HG03342 (cell line): ENCODE data around the gene HOXD12.

Source experiments
- ATAC-seq: cut with Tn5 transposase; IDR thresholded peaks from one replicate; pipeline ENCODE4 v1.9.1; 2021; ENCODE audit warnings: mild to moderate bottlenecking, moderate library complexity; ENCODE audit not compliant: unreplicated experiment

HOXD12 gene, protein sequence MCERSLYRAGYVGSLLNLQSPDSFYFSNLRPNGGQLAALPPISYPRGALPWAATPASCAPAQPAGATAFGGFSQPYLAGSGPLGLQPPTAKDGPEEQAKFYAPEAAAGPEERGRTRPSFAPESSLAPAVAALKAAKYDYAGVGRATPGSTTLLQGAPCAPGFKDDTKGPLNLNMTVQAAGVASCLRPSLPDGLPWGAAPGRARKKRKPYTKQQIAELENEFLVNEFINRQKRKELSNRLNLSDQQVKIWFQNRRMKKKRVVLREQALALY

DNA sequence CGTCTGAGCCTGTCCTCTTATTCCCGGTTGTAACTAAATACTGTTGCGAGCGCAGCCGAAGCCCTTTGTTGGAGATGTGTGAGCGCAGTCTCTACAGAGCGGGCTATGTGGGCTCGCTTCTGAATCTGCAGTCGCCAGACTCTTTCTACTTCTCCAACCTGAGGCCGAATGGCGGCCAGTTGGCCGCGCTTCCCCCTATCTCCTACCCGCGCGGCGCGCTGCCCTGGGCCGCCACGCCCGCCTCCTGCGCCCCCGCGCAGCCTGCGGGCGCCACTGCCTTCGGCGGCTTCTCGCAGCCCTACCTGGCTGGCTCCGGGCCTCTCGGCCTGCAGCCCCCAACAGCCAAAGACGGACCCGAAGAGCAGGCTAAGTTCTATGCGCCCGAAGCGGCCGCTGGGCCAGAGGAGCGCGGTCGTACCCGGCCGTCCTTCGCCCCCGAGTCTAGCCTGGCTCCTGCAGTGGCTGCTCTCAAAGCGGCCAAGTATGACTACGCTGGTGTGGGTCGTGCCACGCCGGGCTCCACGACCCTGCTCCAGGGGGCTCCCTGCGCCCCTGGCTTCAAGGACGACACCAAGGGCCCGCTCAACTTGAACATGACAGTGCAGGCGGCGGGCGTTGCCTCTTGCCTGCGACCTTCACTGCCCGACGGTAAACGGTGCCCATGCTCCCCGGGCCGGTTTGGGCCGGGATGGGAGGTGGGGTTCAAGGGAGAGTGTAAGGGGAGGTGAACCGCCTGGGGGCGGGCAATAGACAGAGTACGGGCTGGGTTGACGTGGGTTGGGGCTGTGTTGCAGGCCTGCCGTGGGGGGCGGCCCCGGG is at the start of gene HOXD12:
Gene HOXD12 (plus strand): TSS at position 68 of the 819 bp plus-strand sequence. CDS start 7 bp downstream, at position 75.
- ATAC-seq = no peak

DNA sequence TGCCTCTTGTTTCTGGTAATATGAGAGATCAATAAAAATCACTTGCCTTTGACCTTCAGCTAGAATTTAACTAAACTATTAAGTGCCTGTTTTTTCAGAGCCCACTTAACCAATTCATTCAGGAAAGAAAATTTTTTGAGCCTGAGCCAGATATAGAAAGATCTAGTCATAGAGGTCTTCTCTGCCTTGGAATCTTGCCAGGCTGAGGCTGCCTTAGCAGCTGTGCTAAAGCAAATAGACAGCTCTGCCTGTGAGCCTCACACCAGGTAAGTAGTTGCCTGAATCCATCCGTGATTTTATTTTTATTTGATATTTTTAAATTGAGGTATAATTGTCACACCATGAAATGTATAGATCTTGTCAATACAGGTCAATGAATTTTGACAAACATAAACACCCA is 43.2 kb upstream of the HOXD12 start:
- ATAC-seq = no peak

DNA sequence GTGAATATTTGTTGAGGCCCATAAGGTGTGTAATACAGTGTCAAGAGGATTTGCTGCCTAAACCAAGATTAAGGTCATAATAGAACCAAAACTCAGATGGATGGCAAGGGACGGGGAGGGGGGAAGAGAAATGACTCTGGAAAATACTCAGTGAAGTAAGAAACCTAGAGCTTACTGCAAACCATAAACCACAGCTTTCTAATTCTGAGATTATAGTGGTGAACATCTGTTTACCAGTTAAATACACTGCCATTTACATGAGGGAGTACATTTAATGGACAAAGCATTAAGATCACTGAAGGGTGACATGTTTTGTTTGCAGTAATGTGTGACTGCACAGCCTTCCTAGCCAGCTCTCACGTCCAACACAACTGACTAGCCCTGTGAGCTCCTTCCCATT is 35.6 kb upstream of the HOXD12 start:
- no peak for ATAC-seq

DNA sequence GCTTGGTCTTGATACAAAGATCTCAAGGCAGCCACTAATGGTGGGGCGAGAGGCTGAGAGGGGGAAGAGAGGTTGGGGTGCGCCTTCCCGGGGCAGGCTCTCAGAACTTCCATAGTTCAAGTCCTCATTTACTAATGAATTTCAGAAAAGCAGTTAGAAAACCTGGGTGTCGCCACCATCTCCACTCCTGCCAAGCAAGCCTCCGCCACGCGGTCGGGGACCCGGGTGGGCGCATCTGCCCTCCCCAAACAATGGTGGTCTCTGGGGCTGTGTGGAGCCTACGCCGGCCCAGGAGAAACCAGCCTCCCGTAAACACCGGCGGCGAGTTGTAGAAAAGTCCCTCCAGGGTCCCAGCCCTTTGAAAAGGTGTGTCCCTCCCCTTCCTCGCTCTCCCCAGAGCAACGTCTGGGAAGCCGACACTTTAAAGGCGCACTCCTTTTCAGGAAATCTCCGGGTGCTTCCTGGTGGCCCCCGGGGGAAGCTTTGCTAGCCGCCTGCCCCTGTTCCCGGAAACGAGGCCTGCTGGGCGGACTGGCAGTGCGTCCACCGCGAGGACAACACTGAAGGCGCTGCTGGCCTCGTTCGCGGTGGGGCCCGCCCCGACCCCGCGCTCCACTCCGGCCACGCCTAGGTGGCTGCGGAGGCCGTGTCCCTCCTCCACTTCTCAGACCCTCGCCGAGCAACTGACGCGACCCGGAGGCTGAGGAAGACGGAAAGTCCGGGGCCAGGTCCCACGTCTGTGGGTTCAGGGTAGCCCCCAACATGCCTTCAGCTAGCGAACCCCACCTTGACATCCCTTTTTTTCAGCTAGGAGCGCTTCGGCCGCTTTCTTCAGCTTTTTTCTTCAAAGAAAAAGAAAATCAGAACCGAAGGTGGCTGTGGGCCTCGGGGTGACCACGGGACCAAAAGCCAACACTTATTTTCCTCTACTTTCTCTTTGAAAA is 32.7 kb upstream of the HOXD12 start:
- no peak for ATAC-seq

DNA sequence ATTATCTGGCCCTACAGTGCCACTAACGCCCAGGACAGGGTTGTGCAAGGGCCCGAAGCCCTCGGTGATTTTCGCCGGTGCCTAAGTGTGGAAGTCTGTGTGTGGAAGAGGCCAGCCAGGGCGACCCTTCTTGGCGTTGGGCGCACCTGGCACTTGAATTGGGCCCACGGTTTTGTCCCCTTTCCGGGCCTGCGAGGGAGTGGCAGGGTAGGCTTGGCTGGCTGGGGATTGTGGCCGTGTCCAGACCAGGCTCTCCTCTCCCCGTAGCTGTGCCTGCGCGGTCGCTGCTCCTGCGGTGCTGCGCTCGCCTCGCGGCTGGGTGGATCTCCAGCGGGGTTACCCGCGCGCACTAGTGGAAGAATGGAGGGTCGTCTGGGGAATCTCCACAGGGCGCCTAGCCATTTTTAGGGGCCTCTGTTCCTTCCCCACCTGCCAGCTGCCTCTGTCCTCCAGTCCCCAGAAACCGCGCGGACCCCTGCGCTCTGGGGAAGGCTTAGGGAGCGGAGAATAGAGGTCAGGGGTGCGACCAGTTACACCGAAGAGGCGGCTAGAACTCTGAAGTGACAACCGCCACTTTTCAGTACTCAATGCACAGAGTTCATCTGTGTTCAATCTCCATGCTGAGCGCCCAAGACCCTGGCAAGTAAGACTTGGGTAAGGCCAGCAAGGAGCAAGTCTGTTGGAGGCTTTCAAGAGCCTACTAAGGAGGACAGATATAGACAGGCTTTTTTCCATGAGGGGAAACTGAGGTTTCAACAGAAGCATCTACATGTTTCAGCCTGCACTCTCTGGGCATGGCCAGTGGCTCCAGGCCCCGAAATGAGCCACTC is 31.8 kb upstream of the HOXD12 start:
- no peak for ATAC-seq

DNA sequence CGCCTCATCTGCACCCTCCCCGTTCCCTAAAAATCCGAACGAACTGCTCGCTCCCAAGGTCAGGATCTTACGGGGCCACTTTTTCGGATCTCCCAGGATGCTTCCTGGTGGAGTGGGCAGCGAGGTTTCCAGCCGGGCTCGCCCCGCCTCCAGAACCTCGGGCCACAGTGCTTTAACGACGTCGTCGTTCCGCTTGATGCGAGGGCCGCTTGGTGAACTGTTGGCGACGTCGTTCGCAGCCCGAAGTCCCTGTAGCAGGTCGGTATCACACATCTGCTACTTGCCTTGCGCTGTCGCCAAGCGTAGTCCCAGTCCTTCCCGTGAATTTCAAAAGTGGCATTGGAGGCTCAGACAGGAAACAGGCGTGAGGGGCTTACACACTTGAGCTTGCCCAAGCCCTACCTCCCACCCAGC is 31.2 kb upstream of the HOXD12 start:
- ATAC-seq = no peak

DNA sequence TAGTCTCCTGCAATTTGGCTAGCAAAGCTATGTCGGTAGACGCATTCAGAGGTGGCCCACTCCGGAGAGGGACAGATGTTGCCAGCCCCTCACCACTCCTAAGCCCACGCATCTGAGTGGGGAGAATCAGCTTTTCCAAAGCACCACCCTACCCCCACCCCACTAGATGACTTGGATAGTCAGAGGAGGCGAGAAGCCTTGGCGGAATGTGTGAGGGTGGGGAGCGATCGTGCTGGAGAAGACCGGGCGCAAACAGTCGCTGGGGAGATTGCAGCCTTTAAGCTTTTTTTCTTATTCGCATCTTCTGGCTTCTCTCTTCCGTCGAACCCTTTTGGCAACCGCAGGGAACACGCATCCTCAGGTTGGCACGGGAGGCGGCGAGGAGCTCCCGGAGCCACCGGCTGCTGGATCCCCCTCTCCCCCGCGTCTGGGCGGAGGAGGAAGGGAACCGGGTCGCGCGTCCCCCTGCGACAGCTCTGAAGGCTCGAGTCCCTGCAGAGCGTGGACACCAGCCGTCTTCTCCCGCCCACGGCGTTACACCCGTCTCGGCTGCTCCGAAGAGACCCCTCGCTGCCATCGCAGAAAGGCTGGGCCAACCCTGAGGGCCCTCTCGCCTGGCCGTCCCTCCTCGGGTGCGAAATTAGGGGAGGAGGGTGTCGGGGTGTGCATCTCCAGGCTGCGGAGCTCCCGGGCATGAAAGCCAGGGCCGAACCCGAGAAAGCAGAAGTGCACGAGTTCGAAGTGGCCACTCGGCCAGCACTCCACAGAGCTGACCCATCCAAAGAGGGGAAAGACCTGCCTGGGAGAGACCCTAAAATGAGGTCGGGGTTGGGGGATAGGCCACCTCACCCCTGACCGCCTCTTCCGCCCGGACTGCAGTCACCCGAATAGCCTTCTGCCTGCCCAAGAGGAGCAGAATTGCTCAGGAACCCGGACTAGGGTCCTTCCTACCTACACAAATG is 28.0 kb upstream of the HOXD12 start:
- ATAC-seq = no peak

DNA sequence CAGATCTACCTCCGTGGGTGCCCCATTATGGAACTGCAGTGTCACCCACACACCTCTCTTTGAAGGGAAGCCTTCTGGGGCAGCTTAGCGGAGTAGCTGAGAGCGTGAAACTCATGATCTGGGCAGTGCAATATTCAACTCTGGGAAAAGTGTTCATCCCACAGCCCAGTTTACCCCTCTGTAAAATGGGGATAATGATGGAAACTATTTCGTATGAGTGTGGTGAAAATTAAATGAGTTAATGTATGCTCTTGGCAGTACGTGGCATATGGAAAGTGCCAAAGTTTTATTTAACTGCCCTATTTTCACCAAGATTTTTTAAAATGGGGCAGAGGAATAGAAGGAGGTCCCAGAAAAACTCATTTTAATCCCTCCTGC is 27.3 kb upstream of the HOXD12 start:
- no peak for ATAC-seq

DNA sequence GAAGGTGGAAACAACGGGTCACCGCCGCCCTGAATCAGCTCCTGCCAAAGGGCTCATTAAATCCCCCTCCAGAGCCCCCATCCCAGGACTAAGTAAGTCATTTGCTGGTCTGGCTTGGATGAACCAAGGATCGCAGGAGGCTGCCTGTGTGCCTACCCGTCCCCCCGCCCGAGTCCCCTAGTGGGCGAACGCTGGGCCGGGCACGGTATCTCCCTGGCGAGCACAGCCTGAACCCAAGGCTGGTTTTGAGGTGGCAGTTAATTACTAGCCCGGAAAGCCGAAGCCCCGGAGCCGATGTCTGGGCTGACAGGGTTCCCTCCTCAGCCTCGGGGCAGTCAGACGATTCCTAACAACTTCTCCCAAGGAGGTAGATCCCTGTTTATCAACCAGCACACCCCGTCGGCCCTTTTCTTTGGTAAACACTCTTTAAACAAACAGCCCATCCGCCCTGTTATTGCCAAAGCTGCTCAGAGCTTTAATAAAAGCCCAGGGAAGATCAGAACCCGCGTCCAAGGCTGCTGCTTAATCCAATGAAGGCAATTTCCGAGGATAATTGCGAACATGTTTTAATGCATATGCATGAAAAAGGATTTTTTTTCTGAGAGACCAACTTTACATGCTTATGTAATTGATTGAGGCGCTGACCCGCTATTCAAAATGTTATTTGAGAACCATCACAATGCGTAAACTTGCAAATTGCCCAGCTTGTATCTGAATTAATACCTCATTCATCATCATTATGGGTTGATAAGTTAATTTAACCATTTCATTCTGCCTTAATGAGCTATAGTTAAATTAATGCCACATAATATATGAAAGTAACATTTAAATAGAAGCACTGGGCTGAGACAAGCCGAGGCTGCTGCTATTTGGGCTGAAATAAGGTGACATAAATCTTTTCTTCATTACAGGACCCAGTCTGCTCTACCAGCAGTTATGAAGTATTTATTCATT is 26.4 kb upstream of the HOXD12 start:
- no peak for ATAC-seq

DNA sequence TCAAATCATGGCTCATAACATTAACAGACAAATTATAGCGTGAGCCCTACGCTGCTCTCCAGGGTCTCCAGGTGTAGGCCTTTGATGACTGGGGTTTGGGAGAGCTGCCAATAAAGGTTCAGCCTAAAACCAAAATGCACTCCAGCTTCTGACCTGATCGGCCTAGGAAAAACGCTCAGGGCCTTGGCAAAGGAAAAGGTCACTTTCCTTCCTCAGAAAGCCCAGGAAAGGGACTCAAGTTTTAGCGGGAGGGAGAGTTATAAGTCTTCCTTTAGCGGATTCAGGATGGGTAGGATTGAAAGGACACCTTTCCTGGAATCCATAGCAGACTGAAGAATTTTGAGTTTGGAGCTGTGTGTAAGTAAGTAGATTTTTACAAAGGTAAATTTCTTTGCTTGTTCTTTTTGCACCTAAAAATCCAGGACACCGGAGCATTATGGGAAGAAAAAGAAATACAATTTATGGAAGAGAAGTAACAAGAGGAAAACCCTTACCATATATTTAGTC is 24.6 kb upstream of the HOXD12 start:
- ATAC-seq = no peak

DNA sequence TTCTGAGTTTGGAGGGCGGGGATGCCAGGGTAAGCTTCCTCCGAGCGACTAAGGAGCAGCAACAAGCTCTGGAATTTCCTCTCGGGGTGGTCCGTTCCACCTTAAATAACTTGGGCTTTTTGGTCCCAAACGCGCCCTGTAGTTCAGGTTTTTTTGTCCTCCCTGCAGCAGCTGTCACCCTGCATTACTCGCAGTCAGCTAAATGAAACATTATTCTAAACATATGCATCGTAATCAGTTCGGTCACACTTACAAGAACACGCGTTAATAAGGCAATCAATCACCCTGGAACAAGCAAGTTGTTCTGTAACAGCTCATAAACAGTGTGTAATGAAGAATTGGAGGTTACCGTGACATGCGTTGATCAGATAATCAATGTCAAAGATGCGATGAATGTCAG is 24.1 kb upstream of the HOXD12 start:
- no peak for ATAC-seq

DNA sequence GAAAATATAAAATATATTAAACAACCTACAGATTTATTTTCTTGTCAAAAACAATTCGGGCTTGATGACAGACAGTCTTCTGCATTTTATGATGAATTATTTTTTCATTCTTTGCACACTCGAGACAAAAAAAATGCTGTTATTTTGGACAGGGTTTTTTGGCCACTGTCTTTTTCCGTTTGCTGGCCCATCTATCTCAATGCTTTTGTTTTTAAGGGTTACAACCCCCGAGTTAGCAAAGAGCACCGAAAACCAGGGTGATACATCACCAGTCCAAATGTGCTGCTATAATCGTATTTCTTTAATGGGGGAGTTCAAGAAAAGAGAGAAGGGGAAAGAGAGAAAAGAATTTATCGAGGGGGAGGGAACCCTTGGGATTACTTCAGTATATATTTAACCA is 23.5 kb upstream of the HOXD12 start:
- no peak for ATAC-seq

DNA sequence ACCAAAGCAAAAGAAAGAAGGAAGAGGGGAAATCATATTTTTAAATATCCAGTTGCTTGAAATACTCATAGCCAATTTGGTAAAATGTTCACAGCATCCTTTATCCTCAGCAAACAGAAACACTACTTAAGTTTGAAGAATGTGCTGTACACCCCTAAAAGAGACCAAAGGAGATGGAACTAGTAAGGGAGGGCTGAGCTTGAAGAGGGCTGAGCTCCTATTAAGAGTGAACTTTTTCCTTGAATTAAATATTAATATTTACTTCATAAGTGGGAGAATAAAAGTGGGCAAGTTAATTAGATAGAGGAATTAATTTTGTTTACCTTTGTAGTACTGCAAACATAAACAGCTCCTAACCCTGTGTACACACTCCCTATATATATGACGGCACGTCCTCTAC is 22.8 kb upstream of the HOXD12 start:
- no peak for ATAC-seq

DNA sequence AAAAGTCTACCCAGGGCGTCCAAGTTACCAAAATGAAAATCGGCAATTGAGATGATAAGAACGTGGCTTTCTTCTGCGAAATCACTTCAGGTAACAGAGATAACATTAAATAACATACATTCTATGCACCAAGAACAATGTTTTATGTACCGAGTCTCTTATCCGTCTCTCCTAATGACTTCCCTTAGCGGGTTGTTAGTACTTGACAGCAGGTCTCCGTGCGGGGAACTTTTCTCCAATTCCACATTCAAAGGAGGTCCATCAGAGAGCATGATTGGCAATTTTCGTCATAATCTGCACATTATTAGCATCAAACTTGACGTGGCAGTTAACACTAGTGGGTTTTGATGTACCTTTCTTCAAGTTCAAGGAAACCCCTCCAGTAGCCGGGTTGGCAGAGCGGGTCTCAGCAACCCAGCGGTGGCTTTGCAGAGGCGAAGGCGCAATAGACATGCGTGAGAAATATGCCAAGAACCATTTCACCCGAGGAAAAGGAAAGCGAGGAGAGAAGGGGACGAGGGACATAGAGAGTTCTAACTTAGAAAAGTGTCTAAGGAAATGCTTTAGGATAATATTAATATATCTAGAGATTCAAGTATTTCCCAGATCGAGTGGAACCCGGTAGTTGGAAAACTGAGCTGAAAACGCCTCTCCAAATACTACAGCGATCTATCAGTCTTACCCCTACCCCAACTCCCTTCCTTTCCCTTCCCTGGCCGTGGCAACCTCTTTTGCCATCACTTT is 20.9 kb upstream of the HOXD12 start:
- no peak for ATAC-seq

DNA sequence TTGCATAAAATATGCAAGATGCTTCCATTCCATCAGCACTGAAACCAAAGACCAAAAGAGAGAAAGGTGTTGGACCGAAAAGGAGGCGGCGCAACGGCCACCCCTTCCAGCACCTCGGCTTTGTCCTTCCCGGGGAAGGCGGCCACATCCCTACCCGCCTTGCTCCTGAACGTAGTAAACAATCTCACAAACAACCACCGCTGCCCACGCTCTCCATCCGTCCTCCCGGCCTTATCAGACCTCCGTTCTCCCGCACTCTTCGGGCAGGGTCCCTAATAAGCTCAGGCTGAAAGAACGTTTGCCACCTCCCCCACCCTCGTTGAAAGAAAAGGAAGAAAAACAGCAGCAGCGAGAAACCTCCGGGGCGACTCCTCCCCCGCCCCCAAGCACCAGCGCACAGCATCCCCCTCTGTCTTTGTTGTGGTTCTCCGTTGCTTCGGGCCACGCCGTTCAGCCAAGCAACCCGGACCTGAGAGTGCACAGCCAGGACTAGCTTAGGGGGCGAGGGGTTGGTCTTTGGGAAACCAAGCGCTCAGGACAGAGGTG is 20.2 kb upstream of the HOXD12 start:
- no peak for ATAC-seq

DNA sequence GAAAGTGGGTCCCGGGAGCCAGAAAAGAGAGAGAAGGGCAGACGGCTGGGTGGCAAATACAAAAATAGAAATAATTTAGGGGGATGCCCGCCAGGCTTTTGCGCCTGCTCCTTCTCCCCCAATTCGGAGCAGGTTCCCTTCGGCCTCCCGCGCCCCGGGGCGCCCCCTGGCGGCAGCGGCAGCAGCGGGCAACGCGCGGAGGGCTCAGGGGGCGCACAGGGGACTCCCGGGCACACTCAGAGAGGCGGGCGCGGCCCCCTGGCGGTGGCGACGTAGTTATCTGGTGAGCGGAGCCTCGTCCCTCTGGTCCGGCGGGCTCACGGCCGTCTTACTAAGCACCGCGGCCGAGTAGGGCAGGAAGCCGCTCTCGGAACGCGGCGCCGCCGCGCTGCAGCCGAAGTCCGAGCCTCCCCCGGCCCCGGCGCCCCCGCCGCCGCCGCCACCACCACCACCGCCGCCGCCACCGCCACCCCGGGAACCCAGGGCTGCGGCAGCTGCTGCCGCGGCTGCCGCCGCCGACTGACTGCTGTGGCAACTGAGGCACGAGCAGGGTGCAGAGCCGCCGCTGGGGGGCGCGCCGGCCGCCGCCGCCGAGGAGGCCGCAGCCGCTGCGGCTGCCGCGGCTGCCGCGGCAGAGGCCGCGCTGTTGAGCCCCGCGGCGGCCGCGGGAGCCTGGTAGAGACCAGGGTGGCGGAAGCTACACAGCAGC is 19.6 kb upstream of the HOXD12 start:
- no peak for ATAC-seq
